Peyer's patch (tissue), 4 donors: ENCODE measurements around the gene SLC7A7. TPM values are rescaled to one million over a fixed set of nuclear protein-coding genes. Genes with fewer than 3 reads are reported as not detected.
A peak's percentile ranks its signal among the peaks of the same experiment; 100 is the strongest.

Source experiments
- DNase-seq, 3 donors: peaks; one replicate each; pipeline ENCODE4 v3.0.0-alpha.2; 2017 to 2019
- H3K27ac ChIP-seq, 4 donors: fragments of 200-600 bp; sonication (generic); one replicate each; pipeline ENCODE4 v1.5.1; 2016 to 2019
- H3K27me3 ChIP-seq, 2 donors: fragments of 200-600 bp; sonication (generic); one replicate each; pipeline ENCODE4 v1.5.1; 2019
- H3K36me3 ChIP-seq, 3 donors: fragments of 200-600 bp; sonication (generic); one replicate each; pipeline ENCODE4 v1.5.1; 2016 to 2019
- H3K4me1 ChIP-seq, 4 donors: fragments of 200-600 bp; sonication (generic); one replicate each; pipeline ENCODE4 v1.5.1; 2016 to 2019
- H3K4me3 ChIP-seq, 4 donors: fragments of 200-600 bp; sonication (generic); 1 replicate in 3 of 4; 2 replicates in 1 of 4; pipeline ENCODE4 v1.5.1; 2016 to 2019; ENCODE audit warnings: mild to moderate bottlenecking in 1 of 4
- H3K9me3 ChIP-seq, 4 donors: fragments of 200-600 bp; sonication (generic); one replicate each; pipeline ENCODE4 v1.5.1; 2016 to 2019; ENCODE audit warnings: mild to moderate bottlenecking in 1 of 4
- CTCF ChIP-seq, 6 experiments: fragments of 450-650 bp in 4 of 6; fragments of 200-600 bp in 2 of 6; sonication (generic) in 1 of 6; IDR thresholded peaks; one replicate each; pipeline ENCODE4 v1.5.1; 2017 to 2019; ENCODE audit warnings: antibody characterized with exemption in 6 of 6, mild to moderate bottlenecking in 3 of 6, moderate library complexity in 1 of 6
- POLR2A ChIP-seq, 2 donors: fragments of 450-650 bp; IDR thresholded peaks; one replicate each; pipeline ENCODE4 v1.5.1; 2017; ENCODE audit warnings: antibody characterized with exemption in 2 of 2, mild to moderate bottlenecking in 2 of 2, moderate library complexity in 2 of 2
- total RNA-seq, 4 donors: library from RNA; depleted of rRNA; stranded (reverse); fragments of >200 nt; gene quantifications; one replicate each; pipeline ENCODE4 v1.1.0, GENCODE V29; 2016

SLC7A7 gene
- total RNA-seq, 4 donors from 2014 or later: 30.5 to 787 (median 367) TPM

GRCh38 chr14:22848351-22849164 is 33.3 kb upstream of the SLC7A7 start:
- Histone ChIP-seq H3K4me3 (no peak overlapping the region), H3K4me1 (peaks cover 0 to 62% (median 7%) of the 10 kb centered on the region in 4 donors), H3K27ac (peak overlapping the region; percentile 63 to 88 (median 74)), H3K27me3 (no peaks in the 10 kb centered on the region), H3K36me3 (peaks cover 0 to 30% (median 0%) of the 10 kb centered on the region in 3 donors), H3K9me3 (no peaks in the 10 kb centered on the region)
- TF ChIP-seq CTCF (IDR thresholded peaks at IDR 0.05): no peak
- TF ChIP-seq POLR2A (IDR thresholded peaks at IDR 0.05): no peak
- DNase-seq: peak in 2 of 3 donors; percentile 57 to 72

- Histone ChIP-seq H3K36me3 (peaks cover 0 to 38% (median 0%) of the 10 kb centered on the region in 3 donors), H3K4me1 (peaks cover 0 to 54% (median 5%) of the 10 kb centered on the region in 4 donors), H3K27ac (peak overlapping the region; percentile 63 to 88 (median 74)), H3K9me3 (no peaks in the 10 kb centered on the region), H3K27me3 (no peaks in the 10 kb centered on the region), H3K4me3 (no peak overlapping the region)
- peak in 1 of 3 donors; percentile 39 for DNase-seq
- TF ChIP-seq POLR2A (IDR thresholded peaks at IDR 0.05) (no peak), CTCF (IDR thresholded peaks at IDR 0.05) (no peak)
Observed at GRCh38 chr14:22847661-22848341, 32.6 kb upstream of the SLC7A7 start.

- peak in 1 of 3 donors; percentile 45 for DNase-seq
- H3K27ac ChIP-seq: peak overlapping the region; percentile 47 to 88 (median 68)
- H3K27me3 ChIP-seq: no peaks in the 10 kb centered on the region
- peaks cover 0 to 46% (median 5%) of the 10 kb centered on the region in 4 donors for H3K4me1 ChIP-seq
- peaks cover 0 to 47% (median 0%) of the 10 kb centered on the region in 3 donors for H3K36me3 ChIP-seq
- H3K4me3 ChIP-seq: no peak overlapping the region
- H3K9me3 ChIP-seq: no peaks in the 10 kb centered on the region
- TF ChIP-seq POLR2A (IDR thresholded peaks at IDR 0.05) (no peak), CTCF (IDR thresholded peaks at IDR 0.05) (no peak)
Observed at GRCh38 chr14:22846811-22847307, 31.6 kb upstream of the SLC7A7 start.

GRCh38 chr14:22845821-22846625 is 30.8 kb upstream of the SLC7A7 start:
- Histone ChIP-seq H3K9me3 (no peaks in the 10 kb centered on the region), H3K27me3 (no peaks in the 10 kb centered on the region), H3K27ac (peak overlapping the region in 3 of 4 donors; percentile 64 to 88 (median 72)), H3K4me3 (no peak overlapping the region), H3K4me1 (peaks cover 0 to 44% (median 5%) of the 10 kb centered on the region in 4 donors), H3K36me3 (peaks cover 0 to 56% (median 0%) of the 10 kb centered on the region in 3 donors)
- no peak for TF ChIP-seq POLR2A (IDR thresholded peaks at IDR 0.05)
- no peak for TF ChIP-seq CTCF (IDR thresholded peaks at IDR 0.05)
- peak in 1 of 3 donors; percentile 33 for DNase-seq

- peaks cover 0 to 56% (median 0%) of the 10 kb centered on the region in 3 donors for H3K36me3 ChIP-seq
- no peaks in the 10 kb centered on the region for H3K27me3 ChIP-seq
- H3K9me3 ChIP-seq: no peaks in the 10 kb centered on the region
- no peak overlapping the region for H3K4me3 ChIP-seq
- H3K27ac ChIP-seq: peak overlapping the region in 1 of 4 donors; percentile 72
- peaks cover 0 to 48% (median 3%) of the 10 kb centered on the region in 4 donors for H3K4me1 ChIP-seq
- DNase-seq: no peak
- TF ChIP-seq CTCF (IDR thresholded peaks at IDR 0.05): no peak
- TF ChIP-seq POLR2A (IDR thresholded peaks at IDR 0.05): no peak
Observed at GRCh38 chr14:22845103-22845394, 29.8 kb upstream of the SLC7A7 start.
